ENCODE measurements around the gene RBM12. TPM values are rescaled to one million over a fixed set of nuclear protein-coding genes. Genes with fewer than 3 reads are reported as not detected.

Gene RBM12
- total RNA-seq, 1 donor from 2014 or later = 46.2 TPM

- DNase-seq = no peak
- no peaks in the 10 kb centered on the region for H3K9me3 ChIP-seq (replicated peaks)
- no peak overlapping the region for H3K4me3 ChIP-seq
- H3K36me3 ChIP-seq = peaks cover 61% of the 10 kb centered on the region
- H3K4me1 ChIP-seq = peaks cover 10% of the 10 kb centered on the region
- no peak for TF ChIP-seq CTCF (IDR thresholded peaks at IDR 0.05; ENCODE audit: borderline replicate concordance)
- intact Hi-C loops (cut with micrococcal nuclease) = no loop called here
- H3K27ac ChIP-seq (replicated peaks) = no peak overlapping the region
- H3K27me3 ChIP-seq (ENCODE audit: low read depth) = no peaks in the 10 kb centered on the region
Measured at GRCh38 chr20:35630636-35631035, 34.1 kb downstream of the RBM12 start.

- H3K4me1 ChIP-seq = no peaks in the 10 kb centered on the region
- H3K27ac ChIP-seq (replicated peaks) = no peak overlapping the region
- peaks cover 72% of the 10 kb centered on the region for H3K36me3 ChIP-seq
- no peaks in the 10 kb centered on the region for H3K27me3 ChIP-seq (ENCODE audit: low read depth)
- no peak for DNase-seq
- TF ChIP-seq CTCF (IDR thresholded peaks at IDR 0.05; ENCODE audit: borderline replicate concordance) = no peak
- intact Hi-C loops (cut with micrococcal nuclease) = no loop called here
- H3K9me3 ChIP-seq (replicated peaks) = no peaks in the 10 kb centered on the region
- H3K4me3 ChIP-seq = no peak overlapping the region
Measured at GRCh38 chr20:35629427-35630145, 35.1 kb downstream of the RBM12 start.

- Histone ChIP-seq H3K4me1 (no peaks in the 10 kb centered on the region), H3K4me3 (no peak overlapping the region), H3K36me3 (peaks cover 78% of the 10 kb centered on the region), H3K9me3 (replicated peaks) (no peaks in the 10 kb centered on the region), H3K27ac (replicated peaks) (no peak overlapping the region), H3K27me3 (ENCODE audit: low read depth) (no peaks in the 10 kb centered on the region)
- no peak for DNase-seq
- TF ChIP-seq CTCF (IDR thresholded peaks at IDR 0.05; ENCODE audit: borderline replicate concordance) = no peak
- intact Hi-C loops (cut with micrococcal nuclease) = no loop called here
Measured at GRCh38 chr20:35627121-35627520, 37.6 kb downstream of the RBM12 start.

- no peaks in the 10 kb centered on the region for H3K4me1 ChIP-seq
- peaks cover 80% of the 10 kb centered on the region for H3K36me3 ChIP-seq
- DNase-seq = no peak
- H3K27ac ChIP-seq (replicated peaks) = no peak overlapping the region
- no peak for TF ChIP-seq CTCF (IDR thresholded peaks at IDR 0.05; ENCODE audit: borderline replicate concordance)
- H3K4me3 ChIP-seq = no peak overlapping the region
- H3K9me3 ChIP-seq (replicated peaks) = no peaks in the 10 kb centered on the region
- H3K27me3 ChIP-seq (ENCODE audit: low read depth) = no peaks in the 10 kb centered on the region
- intact Hi-C loops (cut with micrococcal nuclease) = no loop called here
Measured at GRCh38 chr20:35626386-35627001, 38.2 kb downstream of the RBM12 start.

GRCh38 chr20:35625584-35626385, 38.9 kb downstream of the RBM12 start:
- H3K4me1 ChIP-seq = no peaks in the 10 kb centered on the region
- no peak for DNase-seq
- H3K27ac ChIP-seq (replicated peaks) = no peak overlapping the region
- peaks cover 78% of the 10 kb centered on the region for H3K36me3 ChIP-seq
- H3K4me3 ChIP-seq = no peak overlapping the region
- no peaks in the 10 kb centered on the region for H3K9me3 ChIP-seq (replicated peaks)
- no peaks in the 10 kb centered on the region for H3K27me3 ChIP-seq (ENCODE audit: low read depth)
- TF ChIP-seq CTCF (IDR thresholded peaks at IDR 0.05; ENCODE audit: borderline replicate concordance) = no peak
- intact Hi-C loops (cut with micrococcal nuclease) = no loop called here
